Measurements from ENCODE around the gene MACO1. TPM values are rescaled to one million over a fixed set of nuclear protein-coding genes. Genes with fewer than 3 reads are reported as not detected.
"Not testable (repeated sequence)": the region's sequence is repeated elsewhere in the genome, so short reads cannot be mapped to it uniquely, and the experiment has no call there.

Gene MACO1
- total RNA-seq, 1 donor from 2014 or later: 39.4 TPM

- no peaks in the 10 kb centered on the region for H3K9me3 Mint-ChIP-seq (ENCODE audit: low read depth)
- peaks cover 24% of the 10 kb centered on the region for H3K36me3 Mint-ChIP-seq (ENCODE audit: low read depth)
- H3K4me3 Mint-ChIP-seq (ENCODE audit: unreplicated experiment): no peak overlapping the region
Measured at GRCh38 chr1:25460020-25460419, 29.3 kb downstream of the MACO1 start.

GRCh38 chr1:25460816-25461215 lies 30.1 kb downstream of the MACO1 start:
- peaks cover 19% of the 10 kb centered on the region for H3K4me1 Mint-ChIP-seq (ENCODE audit: low read depth)
- H3K27ac Mint-ChIP-seq (ENCODE audit: unreplicated experiment); H3K4me3 Mint-ChIP-seq (ENCODE audit: unreplicated experiment); DNase-seq (ENCODE audit: low spot score); H3K27me3 Mint-ChIP-seq (ENCODE audit: low read depth); H3K9me3 Mint-ChIP-seq (ENCODE audit: low read depth): not testable (repeated sequence)
- peaks cover 23% of the 10 kb centered on the region for H3K36me3 Mint-ChIP-seq (ENCODE audit: low read depth)

More at GRCh38 chr1:25460020-25460419, 29.3 kb downstream of the MACO1 start:
- Mint-ChIP-seq H3K4me1 (ENCODE audit: low read depth) (peaks cover 19% of the 10 kb centered on the region), H3K27ac (ENCODE audit: unreplicated experiment) (no peak overlapping the region), H3K27me3 (ENCODE audit: low read depth) (no peaks in the 10 kb centered on the region)
- no peak for TF ChIP-seq CTCF (IDR thresholded peaks at IDR 0.05)
- no peak for DNase-seq (ENCODE audit: low spot score)

GRCh38 chr1:25461849-25462248 lies 31.2 kb downstream of the MACO1 start:
- no peak overlapping the region for H3K27ac Mint-ChIP-seq (ENCODE audit: unreplicated experiment)
- peaks cover 18% of the 10 kb centered on the region for H3K36me3 Mint-ChIP-seq (ENCODE audit: low read depth)
- no peak for TF ChIP-seq CTCF (IDR thresholded peaks at IDR 0.05)
- DNase-seq (ENCODE audit: low spot score): no peak
- H3K4me1 Mint-ChIP-seq (ENCODE audit: low read depth): peaks cover 19% of the 10 kb centered on the region
- no peaks in the 10 kb centered on the region for H3K9me3 Mint-ChIP-seq (ENCODE audit: low read depth)
- H3K4me3 Mint-ChIP-seq (ENCODE audit: unreplicated experiment): no peak overlapping the region
- H3K27me3 Mint-ChIP-seq (ENCODE audit: low read depth): no peaks in the 10 kb centered on the region

GRCh38 chr1:25462732-25463131 lies 32.0 kb downstream of the MACO1 start:
- H3K9me3 Mint-ChIP-seq (ENCODE audit: low read depth): no peaks in the 10 kb centered on the region
- no peak for DNase-seq (ENCODE audit: low spot score)
- H3K4me1 Mint-ChIP-seq (ENCODE audit: low read depth): peaks cover 18% of the 10 kb centered on the region
- no peak overlapping the region for H3K27ac Mint-ChIP-seq (ENCODE audit: unreplicated experiment)
- no peak for TF ChIP-seq CTCF (IDR thresholded peaks at IDR 0.05)
- no peaks in the 10 kb centered on the region for H3K27me3 Mint-ChIP-seq (ENCODE audit: low read depth)
- H3K4me3 Mint-ChIP-seq (ENCODE audit: unreplicated experiment): no peak overlapping the region
- peaks cover 17% of the 10 kb centered on the region for H3K36me3 Mint-ChIP-seq (ENCODE audit: low read depth)

GRCh38 chr1:25467193-25467592 lies 36.5 kb downstream of the MACO1 start:
- no peak for TF ChIP-seq CTCF (IDR thresholded peaks at IDR 0.05)
- Mint-ChIP-seq H3K9me3 (ENCODE audit: low read depth) (no peaks in the 10 kb centered on the region), H3K36me3 (ENCODE audit: low read depth) (peaks cover 3% of the 10 kb centered on the region), H3K4me1 (ENCODE audit: low read depth) (peaks cover 16% of the 10 kb centered on the region), H3K27me3 (ENCODE audit: low read depth) (no peaks in the 10 kb centered on the region), H3K27ac (ENCODE audit: unreplicated experiment) (no peak overlapping the region), H3K4me3 (ENCODE audit: unreplicated experiment) (no peak overlapping the region)
- DNase-seq (ENCODE audit: low spot score): no peak

GRCh38 chr1:25467616-25468015 lies 36.9 kb downstream of the MACO1 start:
- Mint-ChIP-seq H3K27me3 (ENCODE audit: low read depth) (no peaks in the 10 kb centered on the region), H3K36me3 (ENCODE audit: low read depth) (peaks cover 3% of the 10 kb centered on the region), H3K9me3 (ENCODE audit: low read depth) (no peaks in the 10 kb centered on the region), H3K27ac (ENCODE audit: unreplicated experiment) (no peak overlapping the region), H3K4me3 (ENCODE audit: unreplicated experiment) (no peak overlapping the region), H3K4me1 (ENCODE audit: low read depth) (peaks cover 20% of the 10 kb centered on the region)
- no peak for DNase-seq (ENCODE audit: low spot score)
- no peak for TF ChIP-seq CTCF (IDR thresholded peaks at IDR 0.05)

Data from chondrocyte (in vitro differentiated cells).